OCI-LY1 (cell line): ENCODE data around the gene NBEA.

Experiments
- EZH2 ChIP-seq: fragments of 200-600 bp; sonication (generic), shearing (Covaris generic); IDR thresholded peaks from 2 replicates; pipeline ENCODE4 v1.8.0; 2017; ENCODE audit warnings: borderline replicate concordance, mixed run types, mild to moderate bottlenecking, antibody characterized with exemption, low read length, moderate library complexity, mixed read lengths
- TF ChIP-seq, protein P1 (sequence below): fragments of 200-600 bp; sonication (generic), shearing (Covaris generic); IDR thresholded peaks from 2 replicates; pipeline ENCODE4 v1.5.1; 2017; ENCODE audit warnings: mild to moderate bottlenecking, antibody characterized with exemption, low read length, moderate library complexity, mixed read lengths

DNA sequence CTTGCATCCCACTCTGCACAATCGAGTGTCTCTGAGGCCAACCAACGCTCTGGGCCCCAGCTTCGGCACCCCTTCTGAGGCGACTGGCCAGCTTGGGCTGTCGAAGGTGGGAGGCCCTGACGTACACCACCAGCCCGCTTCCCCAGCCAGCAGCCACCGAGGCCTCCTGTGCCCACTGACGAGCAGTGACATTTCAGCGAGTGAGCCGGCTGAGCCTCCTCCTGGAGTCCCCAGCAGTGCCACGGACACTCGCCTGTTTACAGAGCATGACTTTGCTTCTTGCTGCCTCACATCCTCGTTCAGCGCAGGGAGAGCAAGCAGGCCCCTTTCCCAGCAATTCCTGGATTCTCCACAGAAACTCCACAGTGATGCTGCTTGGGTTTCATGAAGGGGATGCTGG, 774.7 kb downstream of the NBEA start:
- TF ChIP-seq, protein P1, sequence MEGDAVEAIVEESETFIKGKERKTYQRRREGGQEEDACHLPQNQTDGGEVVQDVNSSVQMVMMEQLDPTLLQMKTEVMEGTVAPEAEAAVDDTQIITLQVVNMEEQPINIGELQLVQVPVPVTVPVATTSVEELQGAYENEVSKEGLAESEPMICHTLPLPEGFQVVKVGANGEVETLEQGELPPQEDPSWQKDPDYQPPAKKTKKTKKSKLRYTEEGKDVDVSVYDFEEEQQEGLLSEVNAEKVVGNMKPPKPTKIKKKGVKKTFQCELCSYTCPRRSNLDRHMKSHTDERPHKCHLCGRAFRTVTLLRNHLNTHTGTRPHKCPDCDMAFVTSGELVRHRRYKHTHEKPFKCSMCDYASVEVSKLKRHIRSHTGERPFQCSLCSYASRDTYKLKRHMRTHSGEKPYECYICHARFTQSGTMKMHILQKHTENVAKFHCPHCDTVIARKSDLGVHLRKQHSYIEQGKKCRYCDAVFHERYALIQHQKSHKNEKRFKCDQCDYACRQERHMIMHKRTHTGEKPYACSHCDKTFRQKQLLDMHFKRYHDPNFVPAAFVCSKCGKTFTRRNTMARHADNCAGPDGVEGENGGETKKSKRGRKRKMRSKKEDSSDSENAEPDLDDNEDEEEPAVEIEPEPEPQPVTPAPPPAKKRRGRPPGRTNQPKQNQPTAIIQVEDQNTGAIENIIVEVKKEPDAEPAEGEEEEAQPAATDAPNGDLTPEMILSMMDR: no peak
- no peak for TF ChIP-seq EZH2
